Stomach smooth muscle (tissue), 2 donors: ENCODE measurements around the gene DGKG.

Experiments used
- H3K27ac ChIP-seq: one replicate; pipeline ENCODE4 v1.7.0; 2013; ENCODE audit warnings: mild to moderate bottlenecking, low read length, inconsistent platforms
- H3K27me3 ChIP-seq, 2 donors: one replicate each; pipeline ENCODE4 v1.7.0; 2013; ENCODE audit warnings: low read length in 2 of 2; ENCODE audit not compliant: insufficient read depth in 2 of 2, control insufficient read depth in 1 of 2
- H3K36me3 ChIP-seq, 2 donors: one replicate each; pipeline ENCODE4 v1.7.0; 2013; ENCODE audit warnings: low read length in 2 of 2; ENCODE audit not compliant: control insufficient read depth in 2 of 2, insufficient read depth in 2 of 2
- H3K4me1 ChIP-seq: one replicate; pipeline ENCODE4 v1.7.0; 2013; ENCODE audit warnings: low read length; ENCODE audit not compliant: control insufficient read depth, insufficient read depth
- H3K4me3 ChIP-seq, 2 donors: one replicate each; pipeline ENCODE4 v1.7.0; 2013; ENCODE audit warnings: low read length in 2 of 2
- H3K9ac ChIP-seq, 2 donors: one replicate each; pipeline ENCODE4 v1.7.0; 2013; ENCODE audit warnings: low read length in 2 of 2, mild to moderate bottlenecking in 1 of 2
- H3K9me3 ChIP-seq, 2 donors: one replicate each; pipeline ENCODE4 v1.7.0; 2013; ENCODE audit warnings: low read length in 2 of 2; ENCODE audit not compliant: control insufficient read depth in 2 of 2
- donor health status: healthy.
- donor health status: Pancreatic carcinoma.

The DGKG gene

GRCh38 chr3:186318135-186318534 lies 43.9 kb downstream of the DGKG start:
- no peak overlapping the region for H3K27ac ChIP-seq
- H3K9me3 ChIP-seq = no peaks in the 10 kb centered on the region

GRCh38 chr3:186317478-186317877 lies 44.6 kb downstream of the DGKG start:
- Histone ChIP-seq H3K36me3 (peaks cover 26 to 32% of the 10 kb centered on the region in 2 donors), H3K4me1 (no peaks in the 10 kb centered on the region), H3K27ac (no peak overlapping the region), H3K9ac (no peak overlapping the region), H3K27me3 (no peaks in the 10 kb centered on the region), H3K4me3 (no peak overlapping the region), H3K9me3 (no peaks in the 10 kb centered on the region)

More at GRCh38 chr3:186318135-186318534, 43.9 kb downstream of the DGKG start:
- Histone ChIP-seq H3K4me3 (no peak overlapping the region), H3K4me1 (no peaks in the 10 kb centered on the region), H3K9ac (no peak overlapping the region), H3K36me3 (peaks cover 26 to 32% of the 10 kb centered on the region in 2 donors), H3K27me3 (no peaks in the 10 kb centered on the region)

GRCh38 chr3:186316666-186317260 lies 45.3 kb downstream of the DGKG start:
- Histone ChIP-seq H3K9ac (no peak overlapping the region), H3K27me3 (no peaks in the 10 kb centered on the region), H3K9me3 (no peaks in the 10 kb centered on the region), H3K27ac (no peak overlapping the region), H3K36me3 (peaks cover 26 to 32% of the 10 kb centered on the region in 2 donors), H3K4me1 (no peaks in the 10 kb centered on the region), H3K4me3 (no peak overlapping the region)

GRCh38 chr3:186315581-186316354 lies 46.3 kb downstream of the DGKG start:
- no peaks in the 10 kb centered on the region for H3K9me3 ChIP-seq
- no peak overlapping the region for H3K4me3 ChIP-seq
- H3K27ac ChIP-seq = no peak overlapping the region
- H3K27me3 ChIP-seq = no peaks in the 10 kb centered on the region
- H3K36me3 ChIP-seq = peaks cover 26 to 32% of the 10 kb centered on the region in 2 donors
- no peak overlapping the region for H3K9ac ChIP-seq
- H3K4me1 ChIP-seq = peaks cover 2% of the 10 kb centered on the region

DNA sequence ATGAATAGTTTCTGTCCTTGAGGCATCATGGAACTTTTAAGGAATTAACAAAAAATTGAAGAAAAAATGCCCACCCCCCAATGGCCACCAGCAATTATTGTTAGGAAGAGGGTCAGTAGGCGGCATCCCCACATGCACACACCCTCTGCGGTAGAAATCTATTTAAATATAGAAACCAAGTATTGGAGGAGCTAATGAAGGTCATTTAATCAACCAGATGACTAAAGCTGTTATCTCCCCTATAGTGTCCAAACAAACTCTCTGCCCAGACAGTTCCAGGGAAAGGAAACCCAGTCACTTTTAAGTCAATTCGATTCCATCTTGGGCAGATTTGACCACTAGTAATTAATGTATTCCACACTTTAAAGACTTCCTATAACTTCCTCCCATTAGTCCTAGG lies 47.1 kb downstream of the DGKG start:
- no peak overlapping the region for H3K9ac ChIP-seq
- H3K4me1 ChIP-seq = peaks cover 2% of the 10 kb centered on the region
- no peaks in the 10 kb centered on the region for H3K9me3 ChIP-seq
- no peaks in the 10 kb centered on the region for H3K27me3 ChIP-seq
- no peak overlapping the region for H3K4me3 ChIP-seq
- peaks cover 23 to 27% of the 10 kb centered on the region in 2 donors for H3K36me3 ChIP-seq
- H3K27ac ChIP-seq = no peak overlapping the region

GRCh38 chr3:186311441-186311840 lies 50.6 kb downstream of the DGKG start:
- Histone ChIP-seq H3K36me3 (peaks cover 6 to 10% of the 10 kb centered on the region in 2 donors), H3K9ac (no peak overlapping the region), H3K4me3 (no peak overlapping the region), H3K9me3 (no peaks in the 10 kb centered on the region), H3K4me1 (peaks cover 2% of the 10 kb centered on the region), H3K27ac (no peak overlapping the region), H3K27me3 (no peaks in the 10 kb centered on the region)

DNA sequence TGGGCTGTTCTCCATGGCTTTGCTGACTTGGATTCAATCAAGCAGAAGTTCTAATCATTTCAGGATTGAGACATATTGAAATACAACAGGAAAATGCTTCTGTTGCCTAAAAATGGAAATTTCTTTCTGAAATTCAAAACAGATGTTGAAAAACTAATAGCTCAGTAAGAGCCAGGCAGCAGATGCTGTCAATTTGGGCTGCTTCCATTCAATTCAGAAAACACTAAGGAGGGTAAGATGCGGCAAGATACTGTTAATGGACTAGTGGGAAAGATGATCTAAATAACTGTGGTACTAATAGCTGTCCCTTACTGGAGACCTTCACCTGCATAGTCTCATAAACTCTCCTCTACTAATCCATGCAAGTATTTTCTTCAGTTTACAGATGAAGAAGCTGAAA lies 53.5 kb downstream of the DGKG start:
- Histone ChIP-seq H3K27me3 (no peaks in the 10 kb centered on the region), H3K4me1 (peaks cover 2% of the 10 kb centered on the region), H3K36me3 (peaks cover 11 to 21% of the 10 kb centered on the region in 2 donors), H3K9ac (no peak overlapping the region), H3K27ac (no peak overlapping the region), H3K9me3 (no peaks in the 10 kb centered on the region), H3K4me3 (no peak overlapping the region)

DNA sequence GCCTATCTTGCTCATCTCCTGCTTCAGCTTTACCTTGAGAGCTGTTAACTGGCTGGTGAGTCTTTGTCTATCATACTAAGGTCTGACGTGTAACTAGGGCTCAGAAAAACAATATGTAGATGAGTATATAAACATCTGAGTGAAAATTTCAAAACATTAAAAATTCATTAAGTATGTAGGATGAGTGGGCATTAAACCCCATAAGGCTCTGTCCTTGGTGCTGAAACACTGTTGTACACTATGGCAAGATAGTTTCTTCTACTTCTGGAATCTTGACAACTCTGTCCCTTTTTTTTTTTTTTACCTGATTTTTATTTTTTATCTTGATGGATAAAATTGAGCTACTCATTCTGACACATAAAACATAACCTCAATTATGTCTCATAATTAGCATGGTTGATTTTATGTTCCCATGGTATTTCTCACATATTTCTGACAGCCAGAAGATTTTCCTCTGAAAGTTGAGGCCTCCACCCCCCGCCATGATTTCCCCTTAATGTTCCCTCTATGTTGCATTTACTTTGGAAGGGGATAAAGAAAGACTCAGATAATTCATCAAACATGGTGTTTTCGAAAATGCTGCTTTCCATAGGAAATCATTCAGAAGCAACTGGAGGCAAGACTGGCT lies 54.3 kb downstream of the DGKG start:
- no peaks in the 10 kb centered on the region for H3K9me3 ChIP-seq
- no peak overlapping the region for H3K4me3 ChIP-seq
- no peak overlapping the region for H3K9ac ChIP-seq
- H3K27me3 ChIP-seq = no peaks in the 10 kb centered on the region
- H3K4me1 ChIP-seq = peaks cover 2% of the 10 kb centered on the region
- no peak overlapping the region for H3K27ac ChIP-seq
- H3K36me3 ChIP-seq = peaks cover 20 to 28% of the 10 kb centered on the region in 2 donors

- Histone ChIP-seq H3K9me3 (no peaks in the 10 kb centered on the region), H3K4me3 (no peak overlapping the region), H3K27me3 (no peaks in the 10 kb centered on the region), H3K9ac (no peak overlapping the region), H3K27ac (no peak overlapping the region), H3K4me1 (no peaks in the 10 kb centered on the region), H3K36me3 (peaks cover 25 to 36% of the 10 kb centered on the region in 2 donors)
Measured at GRCh38 chr3:186305286-186305685, 56.7 kb downstream of the DGKG start.

DNA sequence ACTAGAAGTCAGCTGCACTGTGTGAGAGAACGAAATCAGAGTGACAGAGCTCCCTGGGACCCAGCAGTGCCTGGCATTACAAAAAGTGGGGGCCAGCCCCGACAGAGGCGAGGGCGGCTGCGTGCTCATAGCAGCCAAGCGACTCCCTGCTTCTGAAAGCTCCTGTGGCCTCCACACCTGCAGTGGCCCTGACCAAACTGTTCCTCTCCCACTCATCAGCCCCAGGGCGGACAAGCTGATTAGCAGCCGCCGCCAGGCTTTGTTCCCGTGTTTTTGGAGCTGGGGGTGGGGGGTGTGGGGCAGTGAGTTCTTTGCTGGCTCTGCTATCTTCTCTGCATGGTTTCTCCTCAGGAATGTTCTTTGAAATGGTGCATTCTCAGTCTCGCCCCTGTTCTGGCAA lies 58.1 kb downstream of the DGKG start:
- Histone ChIP-seq H3K4me1 (peaks cover under 1% of the 10 kb centered on the region), H3K27ac (no peak overlapping the region), H3K27me3 (no peaks in the 10 kb centered on the region), H3K36me3 (peaks cover 25 to 36% of the 10 kb centered on the region in 2 donors), H3K9ac (no peak overlapping the region), H3K9me3 (no peaks in the 10 kb centered on the region), H3K4me3 (no peak overlapping the region)
